Endothelial cell of umbilical vein (primary cell): ENCODE measurements around the gene SRRM3.

Source experiments
- POLR2AphosphoS5 ChIP-seq: IDR thresholded peaks from 2 replicates; pipeline ENCODE4 v1.6.1; 2012; ENCODE audit warnings: low read depth, mild to moderate bottlenecking, control low read depth, low read length, moderate library complexity; ENCODE audit not compliant: insufficient read depth
- TF ChIP-seq, protein P1 (sequence below), 2 donors: IDR thresholded peaks; 1 replicate in 1 of 2; 2 replicates in 1 of 2; pipeline ENCODE4 v1.5.1; 2011; ENCODE audit warnings: low read length in 2 of 2, mild to moderate bottlenecking in 2 of 2, moderate library complexity in 2 of 2, control low read depth in 1 of 2, inconsistent platforms in 1 of 2, low read depth in 1 of 2; ENCODE audit not compliant: insufficient read depth in 1 of 2; ENCODE audit errors: extremely low read depth in 1 of 2

DNA sequence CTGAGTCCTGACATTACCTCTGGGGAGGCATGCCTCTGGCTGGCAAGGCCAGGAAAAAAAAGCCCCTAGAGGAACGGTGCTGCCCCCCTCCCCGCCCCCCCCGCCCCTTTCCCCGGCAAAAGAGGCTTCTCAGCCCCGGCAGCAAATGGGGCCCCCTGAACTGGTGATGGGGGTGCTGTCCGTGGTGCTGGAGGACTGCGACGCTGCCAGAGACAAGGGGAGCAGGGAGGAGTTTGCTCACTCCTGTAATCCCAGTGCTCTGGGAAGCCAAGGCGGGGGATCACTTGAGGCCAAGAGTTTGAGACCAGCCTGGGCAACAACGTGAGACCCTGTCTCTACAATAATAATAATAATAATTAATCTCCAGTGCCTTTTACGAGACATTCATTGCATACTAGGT lies 23.7 kb downstream of the SRRM3 start:
- TF ChIP-seq, protein P1, sequence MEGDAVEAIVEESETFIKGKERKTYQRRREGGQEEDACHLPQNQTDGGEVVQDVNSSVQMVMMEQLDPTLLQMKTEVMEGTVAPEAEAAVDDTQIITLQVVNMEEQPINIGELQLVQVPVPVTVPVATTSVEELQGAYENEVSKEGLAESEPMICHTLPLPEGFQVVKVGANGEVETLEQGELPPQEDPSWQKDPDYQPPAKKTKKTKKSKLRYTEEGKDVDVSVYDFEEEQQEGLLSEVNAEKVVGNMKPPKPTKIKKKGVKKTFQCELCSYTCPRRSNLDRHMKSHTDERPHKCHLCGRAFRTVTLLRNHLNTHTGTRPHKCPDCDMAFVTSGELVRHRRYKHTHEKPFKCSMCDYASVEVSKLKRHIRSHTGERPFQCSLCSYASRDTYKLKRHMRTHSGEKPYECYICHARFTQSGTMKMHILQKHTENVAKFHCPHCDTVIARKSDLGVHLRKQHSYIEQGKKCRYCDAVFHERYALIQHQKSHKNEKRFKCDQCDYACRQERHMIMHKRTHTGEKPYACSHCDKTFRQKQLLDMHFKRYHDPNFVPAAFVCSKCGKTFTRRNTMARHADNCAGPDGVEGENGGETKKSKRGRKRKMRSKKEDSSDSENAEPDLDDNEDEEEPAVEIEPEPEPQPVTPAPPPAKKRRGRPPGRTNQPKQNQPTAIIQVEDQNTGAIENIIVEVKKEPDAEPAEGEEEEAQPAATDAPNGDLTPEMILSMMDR (IDR thresholded peaks at IDR 0.05; ENCODE audit: extremely low read depth in 1 of 2, insufficient read depth in 1 of 2, low read depth in 1 of 2, low read length in 2 of 2), result no peak
- TF ChIP-seq POLR2AphosphoS5, result no peak
